ENCODE data around the gene HPSE2.

Gene HPSE2

DNA sequence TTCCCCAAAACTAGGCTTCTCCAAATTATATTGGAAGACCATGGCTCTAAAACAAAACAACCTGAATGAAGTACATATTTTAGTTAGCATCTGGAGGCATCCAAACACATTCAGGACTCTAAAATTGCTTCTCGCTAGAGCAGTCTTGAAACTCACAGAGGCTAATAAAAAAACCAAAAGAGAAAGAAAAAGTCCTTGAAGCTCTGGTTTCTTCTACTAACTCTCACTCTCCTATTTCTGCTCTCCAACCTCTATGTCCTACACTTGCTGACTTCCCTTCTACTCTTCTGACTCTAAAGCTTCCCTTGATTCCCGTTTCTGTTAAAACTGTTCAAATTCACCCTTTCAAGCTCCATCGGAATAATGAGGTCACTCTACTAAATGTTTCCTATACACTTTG, 418.3 kb downstream of the HPSE2 start:
- no peak for DNase-seq

DNA sequence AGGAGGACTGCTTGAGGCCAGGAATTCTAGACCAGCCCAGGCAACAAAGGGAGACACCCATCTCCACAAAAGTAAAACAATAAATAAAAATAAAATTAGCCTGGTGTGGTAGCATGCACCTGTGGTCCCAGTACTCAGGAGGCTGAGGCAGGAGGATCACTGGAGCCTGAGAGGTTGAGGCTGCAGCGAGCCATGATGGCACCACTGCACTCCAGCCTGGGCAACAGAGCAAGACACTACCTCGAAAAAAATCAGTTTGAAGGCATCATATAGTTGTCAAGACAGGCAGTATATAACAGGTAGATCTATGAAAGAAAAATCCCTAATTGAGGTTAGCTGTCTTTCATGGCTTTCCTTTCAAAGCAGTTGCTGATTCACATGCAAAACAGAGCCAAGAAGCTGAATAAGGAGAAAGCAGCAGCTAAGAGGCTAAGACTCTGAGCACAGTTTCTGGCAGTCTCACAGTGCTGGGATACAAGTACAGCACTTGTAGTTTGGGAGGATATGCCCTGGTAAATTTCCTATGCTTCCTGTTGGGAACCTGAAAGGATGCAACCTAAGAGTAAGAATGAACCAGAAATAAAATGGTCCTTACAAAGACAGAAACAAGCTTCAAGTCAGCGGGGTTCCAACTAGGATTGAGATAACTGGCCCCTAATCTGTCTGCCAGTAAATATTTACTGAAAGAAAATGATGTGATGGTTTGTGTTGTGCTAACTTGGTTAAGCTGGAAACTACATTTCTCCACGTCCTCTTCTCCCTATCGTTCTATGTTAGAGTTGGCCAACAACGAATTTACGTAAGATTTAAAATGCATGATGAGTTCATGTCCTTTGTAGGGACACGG, 420.4 kb downstream of the HPSE2 start:
- no peak for DNase-seq

DNA sequence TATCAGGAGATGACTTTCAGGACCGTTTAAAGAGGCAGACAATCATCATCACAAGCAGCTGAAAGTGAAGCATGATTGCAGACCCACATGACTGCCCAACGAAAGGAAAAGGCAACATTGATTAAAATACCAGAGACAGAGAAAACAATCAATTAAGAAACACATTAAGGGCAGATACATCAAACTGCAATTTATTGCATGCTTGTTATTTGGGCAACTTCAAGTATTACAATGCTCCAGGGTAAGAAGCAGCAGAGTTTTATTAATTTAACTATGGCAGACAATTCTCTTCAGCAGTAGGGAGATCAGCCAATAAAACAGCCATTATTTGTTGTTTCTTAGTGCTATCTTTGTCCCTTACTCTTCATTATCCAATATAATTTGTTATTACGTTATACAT, 421.2 kb downstream of the HPSE2 start:
- DNase-seq: no peak

DNA sequence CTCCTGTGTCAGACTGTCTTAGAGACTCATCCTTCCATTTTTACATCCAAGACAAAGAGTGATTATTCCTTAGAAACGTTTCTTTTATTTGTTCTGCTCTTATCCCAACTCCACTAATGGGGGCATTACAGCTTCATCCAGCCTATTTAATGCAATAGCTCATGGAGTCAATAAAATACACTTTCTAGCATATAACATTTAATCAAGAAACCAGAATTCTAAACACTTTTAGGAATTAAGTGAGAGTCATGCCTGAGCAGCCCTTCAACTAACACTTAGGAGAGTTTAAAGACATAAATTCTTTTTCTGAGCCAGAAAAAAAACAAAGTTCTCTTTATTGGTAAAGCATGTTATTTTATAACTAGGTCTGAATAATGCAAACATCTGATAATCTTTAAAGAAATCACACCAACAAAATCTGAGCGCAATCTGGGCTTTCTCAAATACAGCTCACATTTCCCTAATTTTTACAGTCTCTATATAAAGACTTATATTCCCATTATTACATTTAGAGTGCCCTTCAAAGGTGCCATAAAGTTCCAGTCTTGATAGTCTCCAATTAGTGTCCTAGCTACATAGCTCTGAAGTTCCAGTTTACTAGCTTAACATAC, 427.3 kb downstream of the HPSE2 start:
- no peak for DNase-seq

DNA sequence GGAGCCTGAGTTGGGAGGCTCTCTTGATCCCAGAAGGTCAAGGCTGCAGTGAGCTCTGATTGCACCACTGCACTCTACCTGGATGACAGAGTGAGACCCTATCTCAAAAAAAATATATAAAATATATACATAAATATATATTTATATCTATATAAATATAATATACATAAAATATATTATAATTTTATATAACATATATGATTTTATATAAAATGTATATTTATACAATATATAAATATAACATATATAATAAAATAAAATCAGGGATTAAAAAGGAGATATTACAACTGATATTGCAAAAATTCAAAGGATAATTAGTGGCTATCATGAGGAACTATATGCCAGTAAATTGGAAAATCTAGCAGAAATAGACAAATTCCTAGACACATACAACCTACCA, 435.4 kb downstream of the HPSE2 start:
- no peak for DNase-seq

DNA sequence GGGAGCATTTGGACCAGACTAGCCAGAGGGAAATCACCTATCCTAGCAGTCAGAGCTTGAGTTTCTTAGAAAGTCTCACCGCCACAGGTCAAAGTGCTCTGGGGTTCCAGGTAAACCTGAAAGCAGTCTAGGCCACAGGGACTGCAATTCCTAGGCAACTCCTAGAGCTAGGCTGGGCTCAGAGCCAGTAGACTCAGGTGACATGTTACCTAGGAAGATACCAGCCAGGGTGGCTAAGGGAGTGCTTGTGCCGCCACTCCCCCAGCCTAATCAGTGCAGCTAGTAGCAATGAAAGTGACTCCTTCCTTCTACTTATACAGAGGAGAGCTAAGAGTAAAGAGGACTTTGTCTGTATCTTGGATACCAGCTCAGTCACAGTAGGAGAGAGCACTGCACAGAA, 440.2 kb downstream of the HPSE2 start:
- DNase-seq: no peak

DNA sequence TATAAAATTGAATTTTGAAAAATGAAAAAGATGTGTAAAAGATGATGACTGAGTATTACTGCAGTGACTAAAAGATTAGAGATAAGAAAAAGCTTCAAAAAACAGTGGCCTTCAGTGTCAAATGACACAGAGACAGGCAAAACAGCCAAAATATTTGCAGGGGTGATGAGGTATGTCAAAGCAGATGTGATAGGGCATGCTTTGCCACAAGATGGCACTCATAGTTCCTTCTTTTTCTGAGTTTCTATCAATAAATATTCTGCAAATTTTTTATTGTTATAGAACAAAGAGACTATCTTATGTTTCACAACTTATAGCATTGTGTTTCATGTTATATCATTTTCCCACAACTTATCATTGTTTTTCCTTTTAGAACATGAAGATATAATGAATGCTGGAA, 444.8 kb downstream of the HPSE2 start:
- DNase-seq: no peak

DNA sequence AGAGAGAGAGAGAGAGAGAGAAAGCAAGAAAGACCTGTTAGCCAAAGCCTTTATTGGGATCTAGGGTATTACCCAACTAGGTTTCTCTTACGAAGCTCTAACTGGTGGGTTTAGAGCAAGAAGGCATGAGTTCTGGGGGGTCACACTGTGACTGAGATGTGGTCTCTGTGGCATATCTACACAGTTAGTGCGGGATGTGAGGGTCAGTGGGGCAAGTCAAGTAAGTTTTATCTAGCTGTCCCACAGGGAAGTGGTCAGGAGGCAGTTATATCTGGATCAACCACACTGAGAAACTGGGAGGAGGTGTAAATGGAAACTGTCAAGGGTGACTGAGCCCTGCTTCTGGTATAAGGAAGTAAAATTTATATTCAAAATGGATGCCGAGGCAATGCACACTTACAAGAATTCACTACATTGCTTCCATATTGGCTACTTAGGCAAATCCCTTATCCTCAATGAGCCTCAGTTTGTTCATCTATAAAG, 457.3 kb downstream of the HPSE2 start:
- DNase-seq: no peak

DNA sequence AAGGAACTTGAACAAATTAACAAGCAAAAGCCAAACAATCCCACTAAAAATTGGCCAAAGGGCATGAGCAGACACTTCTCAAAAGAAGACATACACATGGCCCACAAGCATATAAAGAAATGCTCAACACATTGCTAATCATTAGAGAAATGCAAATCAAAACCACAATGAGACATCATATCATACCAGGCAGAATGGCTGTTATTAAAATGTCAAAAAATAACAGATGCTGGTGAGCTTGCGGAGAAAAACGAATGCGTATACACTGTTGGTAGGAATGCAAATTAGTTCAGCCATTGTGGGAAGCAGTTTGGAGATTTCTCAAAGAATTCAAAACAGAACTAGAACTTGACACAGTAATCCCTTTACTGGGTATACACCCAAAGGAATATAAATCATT, 477.2 kb downstream of the HPSE2 start:
- no peak for DNase-seq

DNA sequence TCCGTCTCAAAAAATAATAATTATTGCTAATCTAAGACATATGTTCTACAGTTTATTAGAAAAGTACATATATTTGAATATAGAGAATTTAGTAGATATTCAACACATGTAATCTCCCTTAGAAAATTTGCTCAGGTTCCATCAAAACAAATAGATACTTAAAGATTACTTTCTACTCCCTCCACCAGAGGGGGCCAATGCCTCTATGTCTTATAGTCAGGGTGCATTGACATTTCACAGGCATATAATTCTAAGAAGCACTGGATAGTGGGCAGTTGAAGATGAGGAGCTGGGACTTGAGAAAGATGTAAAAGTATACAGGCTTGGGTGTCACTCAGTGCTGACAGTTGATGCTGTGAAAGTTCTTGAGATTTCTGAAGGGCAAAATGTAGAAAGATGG, 487.4 kb downstream of the HPSE2 start:
- no peak for DNase-seq

DNA sequence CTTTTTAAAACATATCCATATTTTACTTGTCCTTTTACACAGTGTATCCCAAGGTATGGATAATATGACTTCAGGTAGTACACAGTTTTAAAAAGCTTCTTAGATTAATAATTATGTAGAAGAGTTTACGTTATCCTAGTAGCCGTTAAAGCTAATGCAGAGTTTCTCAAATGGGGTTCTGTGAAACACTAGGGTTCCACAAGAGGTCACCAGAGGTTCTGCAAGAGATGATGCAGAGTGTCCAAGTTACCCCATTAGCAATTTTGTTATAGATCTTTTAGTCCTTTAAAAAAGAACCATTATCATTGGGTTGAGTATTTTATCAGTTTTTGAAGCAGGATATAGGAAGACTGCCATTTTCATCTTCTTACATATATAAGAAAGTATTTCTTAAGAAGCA, 490.0 kb downstream of the HPSE2 start:
- no peak for DNase-seq

DNA sequence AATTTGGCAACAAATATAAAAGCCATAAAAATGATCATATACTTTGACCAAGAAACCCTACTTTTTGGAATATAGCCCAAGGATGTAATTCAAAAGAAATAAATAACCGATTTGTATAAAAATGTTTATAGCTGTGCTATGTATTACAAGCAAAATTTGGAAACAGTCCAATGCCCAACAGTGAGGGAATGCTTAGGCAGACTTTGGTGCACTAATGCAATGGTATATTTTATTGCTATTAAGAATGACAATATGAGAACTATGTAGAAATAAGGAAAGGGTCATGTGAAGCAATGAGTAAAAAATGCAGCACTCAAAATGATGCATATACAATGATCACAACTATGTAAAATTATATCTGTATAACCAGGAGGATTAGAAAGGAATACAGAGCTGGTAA, 515.1 kb downstream of the HPSE2 start:
- no peak for DNase-seq

DNA sequence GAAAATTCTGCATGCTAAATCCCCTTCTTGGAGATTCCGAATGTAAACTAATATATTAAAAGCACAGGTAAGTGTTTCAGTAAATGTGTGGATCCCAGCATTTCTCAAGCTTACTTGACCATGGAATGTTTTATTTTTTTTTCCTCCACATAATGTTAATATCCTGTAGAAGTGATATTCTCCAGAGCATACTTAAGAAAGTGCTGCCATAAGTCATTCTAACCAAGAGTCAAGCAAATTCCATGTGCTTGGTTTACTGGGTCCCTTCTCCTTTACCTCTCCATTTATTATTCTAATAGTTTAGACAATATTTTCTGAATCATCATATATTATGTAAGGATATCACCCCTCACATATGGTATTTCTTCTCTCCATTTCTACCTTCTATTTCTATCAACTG, 522.1 kb downstream of the HPSE2 start:
- DNase-seq: no peak

DNA sequence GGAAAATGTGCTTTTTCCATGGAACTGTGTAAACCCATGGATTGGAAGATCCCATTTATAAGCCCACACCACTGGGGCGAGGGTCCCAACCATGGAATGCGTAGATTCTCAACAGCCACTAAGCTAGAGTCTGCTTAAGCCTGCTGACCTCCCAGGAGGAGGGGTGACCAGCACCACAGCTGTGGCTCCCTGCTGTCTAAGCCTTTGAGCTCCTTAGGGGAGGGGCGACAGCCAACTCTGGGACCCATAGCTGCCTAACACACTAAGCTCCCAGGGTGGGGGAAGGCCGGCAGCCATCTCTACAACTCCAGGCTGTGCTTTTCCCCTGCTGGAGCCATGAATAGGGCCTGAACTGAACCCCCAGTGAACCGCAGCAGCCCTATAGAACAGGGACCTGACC, 539.1 kb downstream of the HPSE2 start:
- DNase-seq: no peak

DNA sequence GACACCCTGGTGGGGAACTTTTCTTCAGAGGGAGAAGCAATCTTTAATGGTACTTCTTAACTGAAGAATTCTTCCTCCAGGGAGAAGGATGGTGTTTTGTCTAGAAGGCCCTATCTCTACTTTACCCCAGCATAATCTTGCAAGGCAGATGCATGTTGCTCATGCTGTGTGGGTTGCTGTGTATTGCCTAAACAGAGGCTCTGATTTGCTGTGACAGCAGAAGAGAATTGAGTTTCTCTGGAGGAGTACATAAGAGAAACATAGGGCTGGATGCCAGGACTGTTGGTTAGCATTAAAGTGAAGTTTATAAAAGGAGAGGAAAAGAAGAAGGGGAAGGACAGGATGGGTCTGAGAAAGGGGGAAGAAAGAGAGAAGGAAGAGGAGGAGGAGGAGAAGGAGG, 540.8 kb downstream of the HPSE2 start:
- DNase-seq: no peak

DNA sequence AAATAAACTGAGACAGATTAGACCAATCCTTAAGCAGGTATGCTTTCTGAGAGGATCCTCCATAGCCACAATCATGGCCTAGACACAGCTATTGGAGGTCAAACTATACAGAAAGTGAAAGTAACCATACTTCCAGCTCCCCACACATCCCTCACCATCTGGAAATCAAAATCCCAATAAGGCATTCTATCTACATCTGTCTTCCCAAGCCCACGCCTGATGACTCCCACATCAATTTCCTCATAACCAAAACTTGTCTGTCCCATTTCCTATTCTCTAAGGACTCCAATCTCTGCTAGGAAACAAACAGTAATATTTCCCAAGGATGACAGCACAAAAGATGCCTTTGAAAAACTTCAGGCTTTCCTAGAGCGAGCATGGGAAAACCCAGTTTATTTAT, 541.6 kb downstream of the HPSE2 start:
- no peak for DNase-seq

DNA sequence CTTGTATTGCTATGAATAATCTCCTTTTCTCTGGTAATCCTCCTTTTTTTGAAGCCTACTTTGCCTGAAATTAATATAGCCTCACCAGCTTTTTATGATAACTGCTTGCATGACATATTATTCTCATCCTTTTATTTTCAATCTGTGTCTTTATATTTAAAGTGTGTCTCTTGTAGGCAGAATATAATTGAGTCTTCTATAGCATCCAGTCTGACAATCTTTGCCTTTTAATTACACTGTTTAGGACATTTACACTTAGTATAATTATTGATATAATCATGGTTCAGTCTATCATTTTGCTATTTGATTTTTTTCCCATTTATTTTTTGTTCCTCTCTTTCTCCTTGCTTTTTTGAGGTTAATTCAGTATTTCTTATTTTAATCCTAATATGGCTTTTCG, 548.0 kb downstream of the HPSE2 start:
- DNase-seq: no peak

DNA sequence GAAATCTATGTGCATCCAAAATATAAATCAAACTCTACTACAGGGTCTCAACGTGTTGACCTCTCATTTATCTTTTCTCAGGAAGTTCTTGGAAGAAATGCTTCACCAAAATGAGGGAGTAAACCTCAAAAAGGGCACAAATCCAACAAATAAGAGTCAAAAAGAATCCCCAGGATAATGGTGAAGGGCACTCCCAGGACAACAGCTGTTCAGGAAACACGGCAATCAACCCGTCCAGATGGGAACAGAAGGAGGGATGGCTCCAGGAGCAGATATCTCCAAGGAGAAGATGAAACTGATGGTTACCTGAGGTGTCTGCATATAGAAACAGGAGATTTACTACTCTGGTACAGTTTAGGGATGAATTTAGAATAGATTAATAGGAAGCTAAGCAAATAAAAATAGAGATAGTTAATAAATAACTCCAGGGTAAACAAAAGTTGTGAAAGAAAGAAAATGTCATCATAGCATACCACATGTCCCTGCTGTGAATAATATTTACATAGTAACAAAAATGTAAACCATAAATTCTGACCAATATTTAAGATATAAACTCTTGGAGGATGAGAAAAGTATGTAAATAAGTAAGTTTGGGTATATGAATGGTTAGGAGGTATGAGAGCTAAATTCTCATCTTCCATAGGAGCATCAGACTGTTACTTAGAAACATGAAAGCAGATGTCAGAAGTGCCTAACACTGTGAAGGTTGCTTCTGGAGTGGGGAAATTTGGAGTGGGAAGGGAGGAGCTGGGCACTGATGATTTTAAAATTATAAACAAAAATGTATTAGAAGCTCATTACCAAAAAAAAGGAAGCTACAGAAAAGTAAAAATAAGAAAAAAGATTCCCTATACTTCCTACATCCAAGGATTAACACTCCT, 551.4 kb downstream of the HPSE2 start:
- no peak for DNase-seq

DNA sequence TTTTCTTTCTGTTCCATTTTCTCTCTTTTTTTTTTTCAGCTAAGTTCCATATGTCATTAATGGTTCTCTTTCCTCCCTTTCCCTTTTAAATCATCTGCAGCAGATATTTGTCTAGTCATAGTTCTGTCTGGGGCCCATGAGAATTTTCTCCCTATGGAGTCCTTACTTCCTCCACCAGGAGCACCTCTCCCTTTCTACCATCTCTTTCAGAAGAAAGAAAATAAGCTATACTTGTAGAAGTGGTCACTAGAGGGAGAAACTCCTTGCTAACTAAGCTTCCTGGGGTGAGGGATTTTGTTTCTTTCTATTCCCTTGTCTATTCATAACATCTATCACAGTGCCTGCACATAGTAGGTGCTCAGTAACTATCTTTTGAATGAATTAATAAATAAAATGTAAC, 558.8 kb downstream of the HPSE2 start:
- no peak for DNase-seq

DNA sequence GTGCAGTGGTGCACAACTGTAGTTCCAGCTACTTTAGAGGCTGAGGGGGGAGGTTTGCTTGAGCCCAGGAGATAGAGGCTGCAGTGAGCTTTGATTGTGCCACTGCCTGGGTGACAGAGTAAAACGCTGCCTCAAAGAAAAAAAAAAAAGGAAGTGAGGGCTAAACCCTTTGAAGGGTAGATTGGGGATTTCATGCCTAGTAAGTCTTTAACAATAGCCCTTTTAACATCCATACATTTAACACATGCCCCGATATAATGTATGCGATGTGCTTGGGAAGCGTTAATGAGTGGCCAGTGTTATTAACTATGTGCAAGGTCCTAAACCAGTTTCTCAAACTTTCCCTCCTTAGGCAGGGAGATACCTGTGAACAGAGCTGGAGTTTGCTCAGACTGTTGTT, 559.8 kb downstream of the HPSE2 start:
- no peak for DNase-seq

DNA sequence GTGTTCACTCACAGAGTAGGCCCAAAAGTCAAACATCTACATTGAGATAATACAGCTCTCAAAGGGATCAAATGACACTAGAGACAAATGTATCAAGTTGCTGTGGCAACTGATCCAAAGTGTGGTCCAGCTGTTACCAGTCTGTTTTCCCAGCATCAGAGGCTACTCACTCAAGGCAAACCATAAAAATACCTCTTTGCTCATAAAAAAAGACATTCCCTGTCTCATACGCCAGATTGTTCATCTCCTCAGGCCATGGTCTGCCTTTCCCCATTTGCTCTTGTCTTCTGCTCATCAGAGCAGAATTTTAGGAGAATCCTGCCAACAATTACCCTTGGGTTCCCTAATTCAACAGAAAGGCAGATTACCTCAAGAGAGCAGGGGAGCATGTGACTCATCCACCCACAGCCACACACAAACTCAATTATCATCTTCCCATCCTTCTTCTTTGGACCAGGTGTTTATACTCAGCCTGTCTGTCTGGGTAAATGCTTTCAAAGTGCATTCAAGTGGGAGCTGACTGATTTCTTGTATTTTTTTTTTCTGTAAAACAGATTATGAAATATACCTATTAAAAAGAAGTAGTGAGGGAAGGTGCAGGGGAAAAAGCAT, 562.4 kb downstream of the HPSE2 start:
- no peak for DNase-seq

DNA sequence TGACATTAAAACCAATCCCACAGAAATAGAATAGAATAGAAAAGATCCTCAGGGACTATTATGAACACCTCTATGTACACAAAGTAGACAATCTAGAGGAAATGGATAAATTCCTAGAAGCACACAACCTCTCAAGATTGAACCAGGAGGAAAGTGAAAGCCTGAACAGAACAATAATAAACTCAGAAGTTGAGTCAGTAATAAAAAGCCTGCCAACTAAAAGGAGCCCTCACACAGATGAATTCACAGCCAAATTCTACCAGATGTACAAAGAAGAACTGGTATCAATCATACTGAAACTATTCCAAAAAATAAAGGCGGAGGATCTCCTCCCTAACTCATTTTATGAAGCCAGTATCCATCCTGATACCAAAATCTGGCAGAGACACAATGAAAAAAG, 568.6 kb downstream of the HPSE2 start:
- DNase-seq: no peak

DNA sequence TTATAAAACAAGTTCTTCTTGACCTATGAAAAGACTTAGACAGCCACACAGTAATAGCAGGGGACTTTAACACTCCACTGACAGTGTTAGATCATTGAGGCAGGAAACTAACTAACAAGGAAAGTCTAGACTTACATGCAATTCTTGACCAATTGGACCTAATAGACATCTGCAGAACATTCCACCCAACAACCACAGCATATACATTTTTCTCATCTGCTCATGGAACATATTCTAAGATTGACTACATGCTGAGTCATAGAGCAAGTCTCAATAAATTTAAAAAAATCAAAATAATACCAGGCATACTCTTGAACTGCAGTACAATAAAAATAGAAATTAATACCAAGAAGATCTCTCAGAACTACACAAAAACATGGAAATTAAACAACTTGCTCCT, 569.4 kb downstream of the HPSE2 start:
- DNase-seq: no peak

Data from cerebellar nuclear complex (tissue), 1 donor.